ENCODE data around the gene RGPD4. TPM values are rescaled to one million over a fixed set of nuclear protein-coding genes. Genes with fewer than 3 reads are reported as not detected.

Gene RGPD4
- total RNA-seq, 1 experiment from 2014 or later: 0.07 TPM

GRCh38 chr2:107812006-107812405 is 14.7 kb upstream of the RGPD4 start:
- Histone ChIP-seq H3K9me2 (ENCODE audit: insufficient read depth) (no peaks in the 10 kb centered on the region), H3K9ac (ENCODE audit: low read length) (no peak overlapping the region), H3K27ac (ENCODE audit: low read depth, low read length) (no peak overlapping the region), H3K4me1 (ENCODE audit: control insufficient read depth in 1 of 2, insufficient read depth in 2 of 2, low read length in 2 of 2) (no peaks in the 10 kb centered on the region), H2AFZ (ENCODE audit: low read depth, low read length, poor library complexity, severe bottlenecking) (no peak overlapping the region), H4K20me1 (ENCODE audit: insufficient read depth) (no peaks in the 10 kb centered on the region), H3K79me2 (ENCODE audit: insufficient read depth, low read length) (no peaks in the 10 kb centered on the region), H3K36me3 (ENCODE audit: control insufficient read depth in 1 of 2, insufficient read depth in 2 of 2, low read length in 2 of 2) (no peaks in the 10 kb centered on the region), H3K4me2 (ENCODE audit: low read length) (no peak overlapping the region), H3K9me3 (ENCODE audit: control insufficient read depth in 1 of 2, insufficient read depth in 1 of 2, low read depth in 1 of 2, low read length in 2 of 2) (peaks cover 0 to 31% of the 10 kb centered on the region in 2 experiments; a peak in 2 of 4 replicates), H3K4me3 (replicated peaks in 1 of 2; ENCODE audit: low read depth in 1 of 2, low read length in 2 of 2) (no peak overlapping the region), H3K27me3 (ENCODE audit: insufficient read depth, low read length) (no peaks in the 10 kb centered on the region)
- POLR2A ChIA-PET: no interaction called here
- DNase-seq (ENCODE audit: low read depth, low spot score): no peak
- RAD21 ChIA-PET (ENCODE audit: low non-redundant PET in 1 of 2, low total read pairs in 2 of 2, uncharacterized antibody in 2 of 2, unreplicated experiment in 2 of 2): no interaction called here
- no TSS peak for BruUV-seq (replicated peaks)
- no peak for ATAC-seq
- TF ChIP-seq EGR1 (IDR thresholded peaks at IDR 0.05; ENCODE audit: low read depth) (no peak), POLR2AphosphoS5 (IDR thresholded peaks at IDR 0.05; ENCODE audit: low read depth, low read length) (no peak), POLR2A (IDR thresholded peaks at IDR 0.05; ENCODE audit: borderline replicate concordance, extremely low read depth, insufficient read depth, insufficient read length) (no peak), ELF1 (IDR thresholded peaks at IDR 0.05; ENCODE audit: borderline replicate concordance, low read depth) (no peak), CBX3 (IDR thresholded peaks at IDR 0.05; ENCODE audit: low read depth) (no peak), ATF3 (IDR thresholded peaks at IDR 0.05) (no peak), FOSL1 (IDR thresholded peaks at IDR 0.05; ENCODE audit: low read depth) (no peak), ZFX (IDR thresholded peaks at IDR 0.05) (no peak), ZNF274 (IDR thresholded peaks at IDR 0.05; ENCODE audit: low read depth, low read length) (no peak), SIN3A (IDR thresholded peaks at IDR 0.05; ENCODE audit: low read depth) (no peak), CEBPB (IDR thresholded peaks at IDR 0.05; ENCODE audit: low read depth) (no peak), YY1 (IDR thresholded peaks at IDR 0.05; ENCODE audit: extremely low read depth, insufficient replicate concordance, low read depth, low read length) (no peak), SP1 (IDR thresholded peaks at IDR 0.05; ENCODE audit: low read depth) (no peak), TCF7L2 (IDR thresholded peaks at IDR 0.05; ENCODE audit: borderline replicate concordance, extremely low read depth, insufficient read depth, insufficient read length) (no peak)
- TF ChIP-seq, protein P1, sequence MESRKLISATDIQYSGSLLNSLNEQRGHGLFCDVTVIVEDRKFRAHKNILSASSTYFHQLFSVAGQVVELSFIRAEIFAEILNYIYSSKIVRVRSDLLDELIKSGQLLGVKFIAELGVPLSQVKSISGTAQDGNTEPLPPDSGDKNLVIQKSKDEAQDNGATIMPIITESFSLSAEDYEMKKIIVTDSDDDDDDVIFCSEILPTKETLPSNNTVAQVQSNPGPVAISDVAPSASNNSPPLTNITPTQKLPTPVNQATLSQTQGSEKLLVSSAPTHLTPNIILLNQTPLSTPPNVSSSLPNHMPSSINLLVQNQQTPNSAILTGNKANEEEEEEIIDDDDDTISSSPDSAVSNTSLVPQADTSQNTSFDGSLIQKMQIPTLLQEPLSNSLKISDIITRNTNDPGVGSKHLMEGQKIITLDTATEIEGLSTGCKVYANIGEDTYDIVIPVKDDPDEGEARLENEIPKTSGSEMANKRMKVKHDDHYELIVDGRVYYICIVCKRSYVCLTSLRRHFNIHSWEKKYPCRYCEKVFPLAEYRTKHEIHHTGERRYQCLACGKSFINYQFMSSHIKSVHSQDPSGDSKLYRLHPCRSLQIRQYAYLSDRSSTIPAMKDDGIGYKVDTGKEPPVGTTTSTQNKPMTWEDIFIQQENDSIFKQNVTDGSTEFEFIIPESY (IDR thresholded peaks at IDR 0.05; ENCODE audit: extremely low read depth, insufficient replicate concordance, low read length): no peak
- TF ChIP-seq, protein P2, sequence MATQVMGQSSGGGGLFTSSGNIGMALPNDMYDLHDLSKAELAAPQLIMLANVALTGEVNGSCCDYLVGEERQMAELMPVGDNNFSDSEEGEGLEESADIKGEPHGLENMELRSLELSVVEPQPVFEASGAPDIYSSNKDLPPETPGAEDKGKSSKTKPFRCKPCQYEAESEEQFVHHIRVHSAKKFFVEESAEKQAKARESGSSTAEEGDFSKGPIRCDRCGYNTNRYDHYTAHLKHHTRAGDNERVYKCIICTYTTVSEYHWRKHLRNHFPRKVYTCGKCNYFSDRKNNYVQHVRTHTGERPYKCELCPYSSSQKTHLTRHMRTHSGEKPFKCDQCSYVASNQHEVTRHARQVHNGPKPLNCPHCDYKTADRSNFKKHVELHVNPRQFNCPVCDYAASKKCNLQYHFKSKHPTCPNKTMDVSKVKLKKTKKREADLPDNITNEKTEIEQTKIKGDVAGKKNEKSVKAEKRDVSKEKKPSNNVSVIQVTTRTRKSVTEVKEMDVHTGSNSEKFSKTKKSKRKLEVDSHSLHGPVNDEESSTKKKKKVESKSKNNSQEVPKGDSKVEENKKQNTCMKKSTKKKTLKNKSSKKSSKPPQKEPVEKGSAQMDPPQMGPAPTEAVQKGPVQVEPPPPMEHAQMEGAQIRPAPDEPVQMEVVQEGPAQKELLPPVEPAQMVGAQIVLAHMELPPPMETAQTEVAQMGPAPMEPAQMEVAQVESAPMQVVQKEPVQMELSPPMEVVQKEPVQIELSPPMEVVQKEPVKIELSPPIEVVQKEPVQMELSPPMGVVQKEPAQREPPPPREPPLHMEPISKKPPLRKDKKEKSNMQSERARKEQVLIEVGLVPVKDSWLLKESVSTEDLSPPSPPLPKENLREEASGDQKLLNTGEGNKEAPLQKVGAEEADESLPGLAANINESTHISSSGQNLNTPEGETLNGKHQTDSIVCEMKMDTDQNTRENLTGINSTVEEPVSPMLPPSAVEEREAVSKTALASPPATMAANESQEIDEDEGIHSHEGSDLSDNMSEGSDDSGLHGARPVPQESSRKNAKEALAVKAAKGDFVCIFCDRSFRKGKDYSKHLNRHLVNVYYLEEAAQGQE (IDR thresholded peaks at IDR 0.05; ENCODE audit: low read depth): no peak
- intact Hi-C loops (cut with micrococcal nuclease): no loop called here
- CTCF ChIA-PET: no interaction called here

All from HCT116 (cell line).